GM10248 (cell line): Measurements from ENCODE around the gene PXDN.

Experiments used
- CTCF ChIA-PET: fragments of 300-600 bp; sonication (Branson Sonifier 250); formaldehyde crosslinking; extraction: SDS; loops from one replicate; lab custom pipeline; 2021; ENCODE audit warnings: antibody characterized with exemption; lab: Yijun Ruan, JAX
- POLR2A ChIA-PET: fragments of 350-650 bp; sonication (Branson Sonifier 250); formaldehyde crosslinking; extraction: SDS; loops from one replicate; lab custom pipeline; 2020; ENCODE audit warnings: antibody characterized with exemption; lab: Yijun Ruan, JAX
- DNase-seq: peaks from one replicate; pipeline ENCODE4 v3.0.0; 2012; ENCODE audit errors: extremely low spot score
- TF ChIP-seq, protein P1 (sequence below): IDR thresholded peaks from 2 replicates; pipeline ENCODE4 v1.5.1; 2012; ENCODE audit warnings: mild to moderate bottlenecking, low read depth; ENCODE audit errors: extremely low read depth, missing control alignments, control extremely low read depth

The PXDN gene

DNA sequence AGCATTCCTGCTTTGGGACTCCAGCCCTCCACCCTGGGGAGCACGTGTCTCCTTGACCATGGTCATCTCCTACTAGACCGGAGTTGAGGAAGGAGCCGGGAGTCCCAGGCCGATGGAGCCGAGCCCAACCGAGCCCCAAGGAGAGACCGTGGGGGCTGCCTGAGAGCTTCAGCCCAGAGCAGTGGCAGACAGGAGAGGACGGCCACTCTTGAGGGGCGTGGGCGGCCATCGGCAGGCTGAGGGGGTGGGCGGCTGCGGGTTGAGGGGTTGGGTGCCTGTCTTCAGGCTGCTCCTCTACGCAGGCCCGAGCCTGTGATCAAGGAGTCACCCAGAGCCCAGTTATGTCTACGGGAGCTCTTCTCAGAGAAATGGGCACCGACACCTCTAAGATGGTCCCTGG lies 158.7 kb downstream of the PXDN start:
- DNase-seq = no peak
- POLR2A ChIA-PET = no interaction called here
- CTCF ChIA-PET = interaction anchor here (1.3 kb wide), 1 partner anchor 35 kb away, joined by 9 read pairs; no protein-coding TSS in a partner anchor
- TF ChIP-seq, protein P1, sequence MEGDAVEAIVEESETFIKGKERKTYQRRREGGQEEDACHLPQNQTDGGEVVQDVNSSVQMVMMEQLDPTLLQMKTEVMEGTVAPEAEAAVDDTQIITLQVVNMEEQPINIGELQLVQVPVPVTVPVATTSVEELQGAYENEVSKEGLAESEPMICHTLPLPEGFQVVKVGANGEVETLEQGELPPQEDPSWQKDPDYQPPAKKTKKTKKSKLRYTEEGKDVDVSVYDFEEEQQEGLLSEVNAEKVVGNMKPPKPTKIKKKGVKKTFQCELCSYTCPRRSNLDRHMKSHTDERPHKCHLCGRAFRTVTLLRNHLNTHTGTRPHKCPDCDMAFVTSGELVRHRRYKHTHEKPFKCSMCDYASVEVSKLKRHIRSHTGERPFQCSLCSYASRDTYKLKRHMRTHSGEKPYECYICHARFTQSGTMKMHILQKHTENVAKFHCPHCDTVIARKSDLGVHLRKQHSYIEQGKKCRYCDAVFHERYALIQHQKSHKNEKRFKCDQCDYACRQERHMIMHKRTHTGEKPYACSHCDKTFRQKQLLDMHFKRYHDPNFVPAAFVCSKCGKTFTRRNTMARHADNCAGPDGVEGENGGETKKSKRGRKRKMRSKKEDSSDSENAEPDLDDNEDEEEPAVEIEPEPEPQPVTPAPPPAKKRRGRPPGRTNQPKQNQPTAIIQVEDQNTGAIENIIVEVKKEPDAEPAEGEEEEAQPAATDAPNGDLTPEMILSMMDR = no peak

DNA sequence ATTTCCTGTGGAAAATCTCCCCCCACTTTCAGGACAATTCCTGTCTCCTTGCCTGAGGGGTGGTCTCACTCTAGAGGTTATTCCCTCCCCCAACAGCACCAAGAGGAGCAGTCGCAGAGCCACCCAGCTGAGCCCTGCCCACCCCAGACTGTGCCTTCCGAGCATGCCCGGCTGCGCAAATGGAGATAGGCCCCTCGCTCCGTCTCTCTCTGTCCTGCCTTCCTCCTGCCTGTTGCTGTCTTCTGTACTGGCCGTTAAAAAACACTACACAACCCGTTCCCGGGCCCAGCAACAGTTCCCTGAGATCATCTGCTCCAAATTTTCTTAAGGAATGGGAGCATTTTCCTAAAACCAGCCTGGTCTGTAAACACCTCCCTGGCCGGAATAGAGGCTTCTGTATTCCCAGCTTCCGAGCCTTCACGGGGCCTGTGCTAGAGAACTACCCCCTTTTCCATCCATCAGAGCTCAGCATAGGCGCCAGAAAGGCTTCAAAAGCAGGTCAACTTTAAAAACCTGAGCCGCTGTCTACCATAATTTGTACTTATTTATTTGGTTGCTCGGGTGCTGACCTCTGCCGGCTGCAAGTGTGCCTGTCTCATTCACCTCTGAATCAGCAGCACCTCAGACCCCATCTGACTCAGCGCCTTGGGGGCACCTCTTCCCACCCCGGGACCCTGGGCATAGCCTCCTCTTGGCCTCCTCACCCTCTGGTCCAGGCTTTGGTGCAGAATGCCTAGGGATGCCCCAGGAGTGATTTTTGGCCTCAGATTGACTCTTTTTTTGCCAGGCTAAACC lies 159.4 kb downstream of the PXDN start:
- DNase-seq = no peak
- TF ChIP-seq, protein P1 = no peak
- ChIA-PET POLR2A (no interaction called here), CTCF (no interaction called here)

- POLR2A ChIA-PET = no interaction called here
- TF ChIP-seq, protein P1 = no peak
- CTCF ChIA-PET = no interaction called here
- no peak for DNase-seq
Observed at GRCh38 chr2:1584051-1584531, 160.2 kb downstream of the PXDN start.

DNA sequence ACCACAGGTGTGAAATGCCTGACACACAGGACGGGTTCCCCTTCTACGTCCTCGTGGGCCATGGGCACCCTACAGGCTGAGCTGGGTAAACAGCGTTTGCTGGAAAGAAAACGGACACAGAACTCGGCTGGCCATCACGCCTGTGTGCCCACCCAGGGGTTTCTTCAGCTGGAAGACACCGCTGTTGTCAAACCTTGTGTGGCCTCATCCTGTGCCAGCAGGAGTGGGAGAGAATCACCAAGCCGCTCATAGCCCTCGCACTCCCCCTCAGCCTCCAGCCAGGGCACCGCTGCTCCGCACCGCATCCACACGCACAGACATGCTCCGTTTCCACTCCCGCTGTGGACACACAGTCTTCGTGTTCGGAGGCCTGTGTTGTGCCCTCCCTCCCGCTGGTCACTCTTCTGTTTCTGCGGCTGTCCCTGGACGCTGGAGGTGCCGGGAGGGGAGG lies 161.4 kb downstream of the PXDN start:
- CTCF ChIA-PET = no interaction called here
- POLR2A ChIA-PET = no interaction called here
- DNase-seq = no peak
- TF ChIP-seq, protein P1 = no peak

DNA sequence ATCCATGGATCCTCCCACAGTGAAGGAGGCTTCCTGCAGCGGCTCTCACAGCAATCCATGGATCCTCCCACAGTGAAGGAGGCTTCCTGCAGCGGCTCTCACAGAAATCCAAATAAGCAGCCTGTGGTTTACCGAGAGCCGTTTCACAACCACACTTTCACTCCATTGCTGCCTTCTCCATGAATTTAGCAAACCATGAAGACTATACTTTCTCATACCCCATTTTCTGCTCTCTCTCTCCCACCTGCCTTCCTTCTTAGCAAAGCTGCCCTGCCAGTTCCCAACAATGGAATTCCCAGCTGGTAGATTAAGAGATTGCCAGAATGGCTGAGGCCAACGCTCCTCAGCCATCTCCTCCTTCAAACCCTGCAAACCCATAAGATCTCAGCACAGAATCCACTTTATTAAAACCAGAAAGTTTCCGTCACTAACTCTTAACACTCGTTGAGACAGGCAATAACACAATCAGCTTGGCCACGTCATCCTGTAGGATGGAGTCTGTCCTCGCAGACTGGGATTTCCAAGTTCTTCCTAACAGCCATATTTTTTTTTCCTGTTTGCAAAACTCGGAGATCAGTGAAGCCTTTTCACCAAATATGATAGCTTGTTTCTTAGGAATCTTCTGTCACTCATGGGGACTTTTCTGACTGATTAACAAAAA lies 162.2 kb downstream of the PXDN start:
- DNase-seq = no peak
- TF ChIP-seq, protein P1 = no peak
- POLR2A ChIA-PET = no interaction called here
- CTCF ChIA-PET = no interaction called here
